ENCODE results near the gene KIAA0513.
"Not testable (repeated sequence)": the region's sequence is repeated elsewhere in the genome, so short reads cannot be mapped to it uniquely, and the experiment has no call there.

Gene KIAA0513

GRCh38 chr16:85048921-85049562, 21.4 kb downstream of the KIAA0513 start:
- no peak for DNase-seq (ENCODE audit: low read depth)

DNA sequence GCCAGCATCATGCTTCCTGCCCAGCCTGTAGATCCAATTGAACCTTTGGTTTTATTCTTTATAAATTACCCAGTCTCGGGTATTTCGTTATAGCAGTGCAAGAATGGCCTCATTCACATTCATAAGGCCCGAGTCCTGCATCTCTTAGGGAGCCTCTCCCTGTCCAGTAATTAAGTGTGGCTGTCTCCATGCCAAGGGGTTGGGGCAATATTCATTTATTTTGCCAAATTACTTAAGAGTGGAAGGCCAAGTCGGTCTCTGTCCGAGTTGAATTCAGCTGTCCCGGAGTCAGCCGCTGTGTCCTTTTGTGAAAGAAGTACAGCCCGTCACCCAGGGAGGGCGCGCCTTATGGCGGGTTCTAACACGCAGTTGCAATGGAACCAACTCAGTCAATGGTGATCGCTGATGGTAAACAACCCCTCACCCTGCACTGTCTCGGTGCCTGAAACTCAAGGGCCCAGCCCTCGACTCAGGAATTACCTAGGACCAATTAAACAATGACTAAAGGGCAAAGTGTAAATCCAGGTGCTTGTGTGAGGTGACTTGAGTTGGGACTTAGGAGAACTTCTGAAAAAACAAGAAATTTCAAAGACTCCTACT, 22.2 kb downstream of the KIAA0513 start:
- DNase-seq (ENCODE audit: low read depth) = no peak

DNA sequence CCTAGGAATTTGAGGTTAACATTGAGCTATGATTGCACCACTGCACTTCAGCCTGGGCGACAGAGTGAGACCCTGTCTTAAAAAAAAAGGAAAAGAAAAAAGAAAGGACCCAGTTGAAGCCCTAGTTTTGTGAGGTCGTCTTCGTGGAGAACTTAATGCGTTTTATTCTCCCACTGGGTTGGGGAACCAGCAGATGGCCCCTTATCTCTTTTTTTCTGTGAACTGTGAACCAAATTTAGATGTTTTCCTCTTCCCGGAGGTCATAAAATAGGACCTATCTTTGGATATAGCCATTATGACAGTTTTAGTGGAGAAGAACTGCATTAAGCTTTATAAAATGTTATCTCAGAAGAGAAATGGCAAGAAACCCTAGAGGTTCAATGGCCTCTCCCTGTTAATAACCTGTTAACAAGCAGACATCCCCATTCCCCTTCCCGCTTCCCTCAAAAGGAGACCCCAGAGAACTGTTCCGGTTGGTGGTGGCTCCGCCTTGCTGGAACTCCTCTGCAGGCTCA, 23.5 kb downstream of the KIAA0513 start:
- no peak for DNase-seq (ENCODE audit: low read depth)

- DNase-seq (ENCODE audit: low read depth) = no peak
These were observed 24.1 kb downstream of the KIAA0513 start for GRCh38 chr16:85051683-85052082.

GRCh38 chr16:85052536-85052935, 24.9 kb downstream of the KIAA0513 start:
- no peak for DNase-seq (ENCODE audit: low read depth)

- DNase-seq (ENCODE audit: low read depth) = not testable (repeated sequence)
These were observed 26.7 kb downstream of the KIAA0513 start for GRCh38 chr16:85054321-85054720.

- no peak for DNase-seq (ENCODE audit: low read depth)
These were observed 27.4 kb downstream of the KIAA0513 start for GRCh38 chr16:85054948-85055492.

DNA sequence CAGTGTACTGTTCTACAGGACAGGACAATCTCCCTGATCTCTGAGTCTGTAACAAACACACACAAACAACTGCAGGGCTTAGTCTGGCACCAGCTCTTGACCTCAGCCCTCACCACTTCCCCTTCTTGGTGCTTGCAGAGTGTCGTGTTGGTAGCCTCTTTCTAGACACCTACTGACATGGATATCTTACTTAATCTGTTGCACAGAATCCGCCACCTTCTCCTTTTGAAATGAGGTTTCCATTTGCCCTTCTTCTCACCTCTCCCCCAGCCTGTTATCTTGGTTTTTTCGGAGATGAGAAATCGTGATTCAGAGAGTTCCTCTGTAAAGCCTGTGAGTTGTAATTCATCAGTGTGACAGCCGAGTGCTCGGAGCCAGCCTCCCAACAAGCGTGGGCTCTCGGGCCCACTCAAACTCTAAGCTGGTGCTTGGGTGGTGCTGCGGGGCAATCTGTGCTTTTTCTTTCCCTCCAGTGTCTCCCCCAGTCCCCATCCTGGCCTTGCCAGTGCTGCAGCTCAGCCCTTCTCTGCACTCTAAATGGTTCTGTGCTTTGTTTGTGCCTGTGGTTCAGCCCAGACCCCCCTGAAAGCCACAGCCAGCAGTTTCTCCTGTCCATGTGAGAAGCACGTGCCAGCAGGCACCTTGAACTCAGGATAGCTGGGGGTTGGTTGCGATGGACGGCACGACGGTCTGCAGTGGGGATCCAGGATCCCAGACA, 28.1 kb downstream of the KIAA0513 start:
- peak; percentile 57 for DNase-seq (ENCODE audit: low read depth)

GRCh38 chr16:85056211-85056748, 28.7 kb downstream of the KIAA0513 start:
- no peak for DNase-seq (ENCODE audit: low read depth)

DNA sequence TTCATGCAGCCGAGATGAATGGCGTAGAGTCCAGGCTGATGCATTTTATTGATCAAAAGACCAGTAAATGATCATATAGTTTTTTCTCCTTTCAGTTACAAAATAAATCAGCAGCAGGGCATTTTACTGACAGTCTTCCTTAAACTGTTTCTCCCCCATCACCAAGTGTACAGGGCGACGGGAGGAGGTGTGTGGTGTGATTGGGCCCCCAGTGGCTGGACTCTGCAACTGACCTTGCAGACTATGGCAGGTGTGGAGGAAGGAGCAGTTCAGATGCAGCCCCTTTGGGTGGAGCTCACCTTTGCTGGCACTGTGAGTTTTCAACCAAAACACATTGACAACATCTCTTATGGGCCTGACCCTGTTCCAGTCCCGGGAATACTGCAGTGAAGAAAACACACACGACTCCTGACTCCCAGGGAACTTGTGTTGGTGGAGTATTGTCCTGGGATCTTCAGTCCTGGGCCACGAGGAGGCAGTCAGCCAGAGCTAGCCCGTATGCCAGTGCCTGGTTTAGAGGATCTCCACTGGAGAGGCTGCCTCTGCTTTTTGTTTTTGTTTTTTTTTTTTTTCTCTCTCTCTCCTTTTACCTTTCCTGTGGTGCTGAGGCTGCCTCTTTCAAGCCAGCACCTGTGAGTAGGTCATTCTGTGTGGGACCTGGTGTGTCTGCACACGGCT, 29.8 kb downstream of the KIAA0513 start:
- no peak for DNase-seq (ENCODE audit: low read depth)

GRCh38 chr16:85057948-85058347, 30.4 kb downstream of the KIAA0513 start:
- no peak for DNase-seq (ENCODE audit: low read depth)

DNA sequence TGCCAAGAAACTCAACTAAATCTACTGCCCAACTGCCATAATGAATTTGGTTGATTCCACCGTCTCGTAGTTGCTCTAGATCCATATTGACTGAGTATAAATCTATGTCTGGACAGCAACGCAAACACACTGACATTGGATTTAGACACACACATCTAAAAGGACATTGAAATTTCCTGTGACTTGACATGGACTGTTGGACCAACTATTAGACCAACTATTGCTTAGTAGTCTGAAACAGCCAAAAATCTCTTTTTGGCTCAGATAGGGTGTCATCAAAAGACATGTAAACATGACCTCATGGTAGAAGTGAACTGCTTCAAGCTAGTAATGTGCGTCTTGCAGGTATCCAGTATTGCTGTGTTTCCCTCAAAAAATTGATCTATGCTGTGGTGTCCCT, 31.3 kb downstream of the KIAA0513 start:
- DNase-seq (ENCODE audit: low read depth) = no peak

DNA sequence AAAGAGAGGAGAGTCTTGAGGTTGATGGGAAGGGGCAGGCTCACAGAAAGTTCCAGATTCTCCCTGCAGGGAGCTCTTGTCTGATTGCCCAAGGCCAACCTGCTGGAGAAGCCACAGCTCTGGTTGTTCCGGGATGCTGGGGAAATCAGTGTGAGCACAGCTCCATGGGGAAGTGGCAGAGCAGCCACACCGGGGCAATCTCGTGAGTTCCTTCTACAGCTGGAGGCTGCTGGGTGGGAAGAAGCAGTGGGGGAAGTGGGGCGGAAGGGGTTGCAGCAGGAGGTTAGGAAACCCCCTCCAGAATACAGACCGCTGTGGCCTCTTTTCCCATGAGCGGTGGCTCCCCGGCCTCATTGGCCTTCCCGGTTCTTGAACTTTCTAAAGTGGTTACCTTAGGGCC, 34.0 kb downstream of the KIAA0513 start:
- no peak for DNase-seq (ENCODE audit: low read depth)

DNA sequence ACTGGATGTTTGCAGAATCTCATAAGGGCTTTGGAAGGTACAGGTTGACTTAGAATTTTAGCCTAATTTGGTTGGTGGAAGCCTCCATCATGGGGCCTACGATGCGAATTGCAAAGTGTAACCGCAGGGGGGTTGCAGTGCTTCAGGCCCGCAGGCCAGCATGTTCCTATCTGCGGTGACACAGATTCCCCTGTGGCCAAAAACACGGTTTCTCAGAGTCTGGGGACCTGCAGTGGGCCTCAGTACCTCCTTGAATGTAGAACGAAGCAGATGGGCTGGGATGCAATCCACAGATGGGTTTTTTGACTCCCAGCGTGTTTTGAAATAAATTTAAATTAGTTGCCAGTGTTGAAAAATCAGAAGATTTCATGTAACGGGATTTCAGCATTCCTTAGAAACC, 34.7 kb downstream of the KIAA0513 start:
- no peak for DNase-seq (ENCODE audit: low read depth)

DNA sequence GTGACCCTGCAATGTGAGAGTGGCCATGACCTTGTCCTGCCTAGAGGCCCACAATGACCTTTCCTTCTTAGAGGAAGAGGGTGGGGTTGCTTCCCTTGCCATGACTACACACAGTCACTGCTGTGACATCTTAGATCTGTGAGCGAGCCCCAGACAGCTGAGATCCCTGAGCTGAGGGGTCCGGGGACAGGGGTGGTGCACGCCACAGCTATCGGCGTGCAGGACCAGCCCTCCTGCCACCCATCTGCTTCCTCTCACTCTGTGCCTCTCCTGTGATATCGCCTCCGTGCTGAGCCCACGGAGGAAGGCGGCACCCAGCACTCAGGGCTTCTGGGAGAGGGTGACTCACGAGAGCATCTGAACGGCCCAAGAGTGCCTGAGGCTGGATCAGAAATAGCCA, 35.2 kb downstream of the KIAA0513 start:
- no peak for DNase-seq (ENCODE audit: low read depth)

DNA sequence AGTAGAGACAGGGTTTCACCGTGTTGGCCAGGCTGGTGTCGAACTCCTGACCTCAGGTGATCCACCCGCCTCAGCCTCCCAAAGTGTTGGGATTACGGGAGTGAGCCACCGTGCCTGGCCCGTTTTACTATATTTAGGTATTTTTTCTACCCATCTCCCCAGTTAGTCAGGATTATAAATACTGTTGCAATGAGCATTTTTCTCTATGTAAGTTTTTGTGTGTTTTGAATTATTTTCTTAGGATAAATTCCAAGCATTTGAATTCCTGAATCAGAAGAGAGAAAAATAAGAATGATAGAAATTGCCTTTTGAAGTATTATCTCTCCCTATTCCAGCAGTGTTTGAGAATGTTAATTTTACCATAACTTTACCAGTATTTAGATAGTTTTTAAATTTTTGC, 36.6 kb downstream of the KIAA0513 start:
- DNase-seq (ENCODE audit: low read depth) = no peak

GRCh38 chr16:85065099-85065498, 37.5 kb downstream of the KIAA0513 start:
- DNase-seq (ENCODE audit: low read depth) = no peak

- no peak for DNase-seq (ENCODE audit: low read depth)
These were observed 38.8 kb downstream of the KIAA0513 start for GRCh38 chr16:85066346-85066885.

DNA sequence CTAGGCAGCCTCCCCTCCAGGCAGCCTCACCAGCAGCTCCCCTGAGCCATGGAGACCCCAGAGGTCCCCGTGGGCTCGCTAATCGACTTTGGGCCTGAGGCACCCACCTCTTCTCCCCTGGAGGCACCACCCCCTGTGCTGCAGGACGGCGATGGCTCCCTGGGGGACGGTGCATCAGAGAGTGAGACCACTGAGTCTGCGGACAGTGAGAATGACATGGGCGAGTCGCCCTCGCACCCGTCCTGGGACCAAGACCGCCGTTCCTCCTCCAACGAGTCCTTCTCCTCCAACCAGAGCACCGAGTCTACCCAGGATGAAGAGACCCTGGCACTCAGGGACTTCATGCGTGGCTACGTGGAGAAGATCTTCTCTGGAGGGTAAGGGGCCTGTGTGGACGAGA, 39.4 kb downstream of the KIAA0513 start:
- DNase-seq (ENCODE audit: low read depth) = no peak

GRCh38 chr16:85067426-85067825, 39.8 kb downstream of the KIAA0513 start:
- DNase-seq (ENCODE audit: low read depth) = no peak

- DNase-seq (ENCODE audit: low read depth) = no peak
These were observed 41.2 kb downstream of the KIAA0513 start for GRCh38 chr16:85068746-85069145.

GRCh38 chr16:85069171-85069570, 41.6 kb downstream of the KIAA0513 start:
- DNase-seq (ENCODE audit: low read depth) = no peak

Data from activated T-helper 1 cell treated with Interleukin-2 at 50 U/mL for 16 hours (primary cell).